HG03571 (cell line): ENCODE results near the gene PPP3CB.
A peak's percentile ranks its signal among the peaks of the same experiment; 100 is the strongest.

Experiments used
- ATAC-seq: cut with Tn5 transposase; IDR thresholded peaks from one replicate; pipeline ENCODE4 v1.9.1; 2021; ENCODE audit not compliant: unreplicated experiment

Gene PPP3CB

GRCh38 chr10:73495884-73496674 lies at the start of gene PPP3CB:
PPP3CB (minus strand) TSS chr10:73496024; CDS start chr10:73495889, 135 bp downstream.
- peak; percentile 56 for ATAC-seq

DNA sequence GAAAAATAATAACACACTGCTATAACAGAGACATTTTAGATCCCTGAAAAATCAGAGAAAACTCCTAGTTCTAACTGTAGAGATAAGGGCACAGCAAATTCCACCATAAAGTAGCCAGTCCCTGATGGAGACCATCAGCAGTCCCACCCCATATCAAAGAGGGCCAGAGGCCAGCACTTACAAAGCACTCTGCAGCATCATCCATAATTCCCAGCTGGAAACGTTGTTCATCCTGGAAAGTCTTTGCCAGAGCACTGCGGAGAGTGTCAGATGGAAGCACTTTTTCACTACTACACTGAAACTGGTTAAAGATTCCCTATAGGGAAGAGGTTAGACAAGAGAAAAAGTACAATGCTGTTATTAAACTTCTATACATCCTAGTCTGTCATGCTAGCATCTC lies 49.5 kb upstream of the PPP3CB start:
- ATAC-seq: no peak

DNA sequence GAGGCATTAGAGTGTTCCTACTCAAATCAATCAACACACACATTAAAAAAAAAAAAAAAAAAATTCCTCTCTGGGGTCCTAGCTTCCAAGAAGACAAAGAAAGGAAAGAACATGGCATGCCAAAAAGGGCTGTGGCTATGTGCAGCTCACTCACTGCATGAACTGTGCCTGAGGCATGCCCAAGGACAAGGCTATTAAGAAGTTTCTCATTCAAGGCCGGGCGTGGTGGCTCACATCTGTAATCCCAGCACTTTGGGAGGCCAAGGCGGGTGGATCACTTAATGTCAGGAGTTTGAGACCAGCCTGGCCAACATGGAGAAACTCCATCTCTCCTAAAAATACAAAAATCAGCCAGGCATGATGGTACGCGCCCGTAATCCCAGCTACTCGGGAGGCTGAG lies 41.9 kb upstream of the PPP3CB start:
- ATAC-seq: no peak

DNA sequence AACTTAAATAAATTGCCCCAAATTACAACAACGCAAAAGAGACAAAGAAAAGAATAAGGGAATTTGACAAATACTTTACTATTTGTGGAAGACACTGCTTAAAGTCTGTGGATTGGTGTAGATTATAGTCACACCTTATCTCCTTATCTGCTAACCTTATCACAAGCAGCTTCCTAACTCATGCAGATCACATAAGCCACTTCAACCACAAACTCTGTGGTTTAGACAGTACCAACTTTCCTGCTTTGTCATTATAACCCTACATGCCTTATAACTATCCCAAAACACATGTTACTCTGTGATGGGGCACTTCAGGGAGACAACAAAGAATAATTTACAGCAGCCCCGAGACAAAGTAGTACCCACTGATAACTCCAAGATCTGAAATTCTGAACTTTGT lies 41.5 kb upstream of the PPP3CB start:
- no peak for ATAC-seq

GRCh38 chr10:73534857-73535256 lies 39.0 kb upstream of the PPP3CB start:
- ATAC-seq: no peak

- no peak for ATAC-seq
Observed at GRCh38 chr10:73529089-73529832, 33.4 kb upstream of the PPP3CB start.

DNA sequence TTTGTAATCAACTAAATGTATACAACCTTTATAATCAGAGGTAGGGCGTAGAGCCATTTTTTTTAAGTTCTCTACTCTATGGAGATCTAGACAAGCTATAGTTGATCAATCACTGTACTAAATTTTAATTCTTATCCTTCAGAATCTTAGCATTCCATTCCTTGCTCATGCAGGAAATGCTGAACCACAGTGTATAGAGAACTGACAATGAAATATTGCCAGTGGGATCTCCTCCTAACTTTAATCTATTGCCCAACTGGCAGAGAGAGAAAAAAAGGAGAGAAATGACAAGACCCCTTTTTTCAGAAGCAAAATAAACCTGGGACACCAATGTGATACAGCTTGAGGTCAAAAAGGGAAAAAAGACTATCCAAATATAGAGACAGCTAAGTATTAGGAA lies 26.4 kb upstream of the PPP3CB start:
- ATAC-seq: no peak

DNA sequence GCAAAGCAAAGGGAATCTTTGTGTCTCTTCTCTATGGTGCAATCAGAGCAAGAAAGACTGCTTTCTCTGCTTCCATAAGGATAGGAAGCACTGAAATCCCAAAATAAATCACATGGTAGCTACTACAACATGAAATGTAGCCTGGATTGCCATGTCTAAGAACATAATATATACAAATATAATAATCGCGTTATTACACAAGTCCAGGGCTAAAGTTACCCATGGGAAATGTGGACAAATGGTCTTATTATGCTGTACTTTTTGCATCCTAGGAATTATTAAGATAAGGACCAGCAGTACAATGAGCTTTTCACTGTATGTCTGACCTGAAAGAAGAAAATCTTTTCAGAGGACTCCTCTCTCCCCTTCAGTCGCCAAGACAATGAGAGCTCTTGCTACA lies 23.5 kb upstream of the PPP3CB start:
- no peak for ATAC-seq

- ATAC-seq: no peak
Observed at GRCh38 chr10:73517166-73517888, 21.5 kb upstream of the PPP3CB start.

DNA sequence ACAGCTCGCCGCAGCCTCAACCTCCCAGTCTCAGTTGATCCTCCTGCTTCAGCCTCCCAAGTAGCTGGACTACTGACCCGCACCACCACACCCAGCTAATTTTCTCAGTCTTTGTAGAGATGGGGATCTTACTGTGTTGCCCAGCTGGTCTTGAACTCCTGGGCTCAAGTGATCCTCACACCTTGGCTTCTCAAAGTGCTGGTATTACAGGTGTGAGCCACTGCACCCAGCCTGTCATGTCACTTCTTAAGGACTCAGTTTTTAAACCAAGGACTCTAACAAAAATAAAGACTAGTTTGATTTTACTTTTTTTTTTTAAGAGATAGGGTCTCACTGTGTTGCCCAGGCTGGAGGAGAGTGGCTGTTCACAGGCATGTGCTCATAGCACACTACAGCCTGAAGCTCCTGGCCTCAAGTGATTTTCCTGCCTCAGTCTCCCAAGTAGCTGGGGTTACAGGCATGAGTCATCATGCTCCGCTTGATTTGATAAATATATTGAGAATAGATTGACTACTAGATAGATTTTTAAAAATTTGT lies 16.5 kb upstream of the PPP3CB start:
- ATAC-seq: no peak

GRCh38 chr10:73509695-73510094 lies 13.9 kb upstream of the PPP3CB start:
- ATAC-seq: no peak

DNA sequence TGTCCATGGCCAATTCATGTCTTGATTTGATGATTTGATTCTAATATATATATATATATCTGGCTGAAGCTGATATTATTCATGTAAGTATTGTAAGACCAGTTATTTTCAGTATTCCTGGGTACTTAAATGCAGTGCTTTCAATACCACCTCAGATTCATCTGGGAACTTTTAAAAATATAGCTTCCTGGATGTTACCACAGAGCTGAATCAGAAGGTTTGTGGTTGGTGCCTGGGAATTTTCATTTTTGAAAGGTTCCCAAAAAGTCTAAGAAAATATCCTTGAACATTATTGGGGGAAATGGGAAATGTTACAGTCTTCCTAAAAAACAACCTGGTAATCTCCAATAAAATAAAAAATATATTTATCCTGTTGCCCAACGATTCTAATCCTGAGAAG lies 10.7 kb upstream of the PPP3CB start:
- ATAC-seq: no peak

DNA sequence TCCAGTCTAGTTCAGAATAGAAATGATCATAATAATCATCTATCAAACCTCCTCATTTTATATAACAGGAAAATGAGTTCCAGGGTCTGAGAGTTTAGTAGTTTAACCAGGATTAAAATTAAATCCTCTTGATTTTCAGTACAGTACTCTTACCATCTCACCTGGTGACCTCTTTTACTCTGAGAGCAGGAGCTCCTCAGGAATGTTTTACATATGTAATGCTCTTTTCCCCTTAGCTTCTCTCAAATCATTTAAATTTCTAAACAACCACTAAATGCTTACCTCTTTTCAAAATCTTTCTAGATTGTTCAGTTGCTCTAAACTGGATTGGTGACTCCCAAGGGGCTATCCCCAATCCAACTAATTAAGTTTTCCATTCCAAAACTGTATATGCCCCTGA lies 10.2 kb upstream of the PPP3CB start:
- ATAC-seq: no peak

DNA sequence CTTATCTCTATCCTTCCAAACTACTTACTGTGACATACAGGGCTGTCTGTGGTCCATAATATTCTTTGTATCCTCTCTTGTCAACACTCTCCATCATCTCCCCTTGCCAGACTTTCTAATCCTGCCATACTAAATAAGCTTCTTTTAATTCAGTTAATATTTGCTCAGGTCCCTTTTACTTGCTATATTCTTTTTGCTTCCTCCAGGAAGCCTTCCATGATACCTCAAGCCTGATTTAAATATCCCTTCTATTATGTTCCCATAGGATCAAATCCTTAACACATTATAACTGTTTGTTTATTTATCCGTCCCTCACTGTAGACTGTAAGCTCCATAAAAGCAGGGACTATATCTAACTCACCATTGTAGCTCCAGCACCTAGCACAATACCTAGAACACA lies 7.2 kb upstream of the PPP3CB start:
- no peak for ATAC-seq

GRCh38 chr10:73501651-73502050 lies 5.8 kb upstream of the PPP3CB start:
- ATAC-seq: no peak

- no peak for ATAC-seq
Observed at GRCh38 chr10:73497623-73498022, 1.8 kb upstream of the PPP3CB start.

DNA sequence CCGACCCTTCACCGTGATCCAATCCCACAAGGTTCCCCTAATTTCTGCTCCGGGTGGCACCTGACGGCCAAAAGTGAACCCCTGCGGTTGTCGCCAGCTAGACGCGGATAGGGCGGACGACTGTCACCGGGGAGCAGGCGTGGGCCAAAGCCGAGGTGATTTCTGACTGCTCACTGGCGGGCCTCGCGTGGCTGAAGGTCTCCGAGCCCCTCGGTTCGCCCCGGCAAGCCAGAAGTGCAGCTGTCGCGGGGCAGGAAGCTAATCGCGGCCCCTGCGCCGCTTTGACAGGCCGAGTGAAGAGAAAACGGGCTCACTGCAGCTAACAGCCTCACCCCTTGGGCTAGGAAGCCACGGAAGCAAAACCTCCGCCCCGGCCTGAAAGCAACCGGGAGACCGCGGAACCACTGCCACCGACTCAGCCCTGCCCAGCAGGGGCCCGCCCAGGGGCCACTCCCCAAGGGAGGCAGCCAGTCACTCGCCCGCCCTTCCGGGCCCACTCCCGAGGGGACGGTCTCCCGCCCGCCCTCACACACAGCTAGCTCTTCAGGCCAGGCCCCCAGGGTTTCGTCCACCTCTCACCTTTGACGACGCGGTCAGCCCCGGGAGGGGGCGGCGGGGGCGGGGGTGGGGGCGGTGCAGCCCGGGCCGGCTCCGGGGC lies 469 bp downstream of the PPP3CB start:
- ATAC-seq: peak; percentile 87

DNA sequence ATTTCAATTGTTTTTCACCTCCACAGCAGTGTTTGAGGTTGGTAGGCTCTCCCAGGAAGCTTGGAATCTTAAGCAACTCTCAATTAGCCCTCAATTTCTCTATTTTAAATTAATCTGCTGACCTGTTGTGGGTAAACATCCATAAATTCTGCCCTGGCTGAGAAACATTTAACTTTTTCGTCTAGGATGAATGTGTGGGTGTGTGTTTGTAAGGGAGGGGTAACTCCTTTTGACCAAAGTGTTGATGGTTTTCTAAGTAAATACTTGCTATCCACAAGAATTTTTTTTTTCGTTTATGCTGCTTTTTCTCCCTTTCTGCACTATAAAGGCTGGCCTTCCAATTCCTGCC lies 973 bp downstream of the PPP3CB start:
- ATAC-seq: no peak

DNA sequence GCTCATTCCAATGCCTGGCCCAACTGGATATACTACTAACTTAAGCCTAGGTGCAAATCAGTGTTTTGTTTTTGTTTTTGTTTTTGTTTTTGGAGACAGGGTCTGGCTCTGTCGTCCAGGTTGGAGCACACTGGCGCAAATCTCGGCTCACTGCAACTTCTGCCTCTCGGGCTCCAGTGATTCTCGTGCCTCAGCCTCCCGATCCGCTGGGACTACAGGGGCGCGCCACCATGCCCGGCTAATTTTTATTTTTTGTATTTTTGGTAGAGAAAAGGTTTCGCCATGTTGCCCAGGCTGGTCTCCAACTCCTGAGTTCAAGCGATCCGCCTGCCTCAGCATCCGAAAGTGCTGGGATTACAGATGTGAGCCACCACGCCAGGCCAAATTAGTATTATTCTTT lies 1.6 kb downstream of the PPP3CB start:
- no peak for ATAC-seq

DNA sequence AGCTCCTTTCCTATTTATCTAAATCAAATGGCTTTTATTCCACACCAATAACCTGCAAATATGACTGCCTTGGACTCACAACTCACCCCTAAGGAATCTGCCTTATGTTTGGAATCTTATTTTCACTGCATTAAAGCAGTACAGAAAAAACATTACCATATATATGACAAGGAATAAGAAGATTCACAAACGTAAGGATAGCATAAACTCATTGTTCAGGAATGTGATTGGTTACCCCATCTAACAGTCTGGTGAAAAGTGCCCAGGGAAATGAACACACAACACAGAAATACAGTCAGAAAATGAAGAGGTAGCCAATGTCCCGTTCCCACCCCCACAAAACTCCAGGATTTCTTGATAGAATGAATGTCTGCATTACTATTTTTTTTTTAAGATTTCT lies 2.0 kb downstream of the PPP3CB start:
- no peak for ATAC-seq

- ATAC-seq: no peak
Observed at GRCh38 chr10:73486601-73487000, 9.2 kb downstream of the PPP3CB start.
